KMS-11 (cell line): ENCODE data around the gene PIP4P1.
A peak's percentile ranks its signal among the peaks of the same experiment; 100 is the strongest.

Source experiments
- H2AFZ ChIP-seq: fragments of 200-600 bp; sonication (generic); 2 replicates; pipeline ENCODE4 v1.6.1; 2016; ENCODE audit warnings: antibody characterized with exemption, mixed run types, low read depth
- H3K27ac ChIP-seq: fragments of 200-600 bp; sonication (generic); 2 replicates; pipeline ENCODE4 v1.6.1; 2016; ENCODE audit warnings: mild to moderate bottlenecking, mixed run types
- H3K27me3 ChIP-seq: fragments of 200-600 bp; sonication (generic); 2 replicates; pipeline ENCODE4 v1.6.1; 2017; ENCODE audit warnings: mild to moderate bottlenecking, low read depth, mixed run types, moderate library complexity; ENCODE audit not compliant: insufficient read depth
- H3K36me3 ChIP-seq: fragments of 200-600 bp; sonication (generic); 2 replicates; pipeline ENCODE4 v1.6.1; 2017; ENCODE audit warnings: mild to moderate bottlenecking, mixed run types; ENCODE audit not compliant: insufficient read depth
- H3K4me1 ChIP-seq: fragments of 200-600 bp; sonication (generic); 2 replicates; pipeline ENCODE4 v1.6.1; 2016; ENCODE audit warnings: mild to moderate bottlenecking, low read depth, mixed run types; ENCODE audit not compliant: poor library complexity, severe bottlenecking
- H3K4me2 ChIP-seq: fragments of 200-600 bp; sonication (generic); 2 replicates; pipeline ENCODE4 v1.7.0; 2016; ENCODE audit warnings: mild to moderate bottlenecking, mixed run types
- H3K4me3 ChIP-seq: fragments of 200-600 bp; sonication (generic); IDR thresholded peaks from 2 replicates; pipeline ENCODE4 v1.6.1; 2017; ENCODE audit warnings: low read depth, low read length, mixed read lengths; ENCODE audit not compliant: insufficient read depth
- H3K79me2 ChIP-seq: fragments of 200-600 bp; sonication (generic); 2 replicates; pipeline ENCODE4 v1.6.1; 2016; ENCODE audit warnings: low read depth, mixed run types; ENCODE audit not compliant: insufficient read depth
- H3K9ac ChIP-seq: fragments of 200-600 bp; sonication (generic); 2 replicates; pipeline ENCODE4 v1.6.1; 2016; ENCODE audit warnings: mild to moderate bottlenecking, mixed run types
- H4K20me1 ChIP-seq: fragments of 200-600 bp; sonication (generic); 2 replicates; pipeline ENCODE4 v1.6.1; 2016; ENCODE audit warnings: mild to moderate bottlenecking, mixed run types; ENCODE audit not compliant: insufficient read depth
- TF ChIP-seq, protein P1 (sequence below): fragments of 200-600 bp; sonication (generic); conservative IDR thresholded peaks from 2 replicates; pipeline ENCODE4 v1.6.1; 2017; ENCODE audit warnings: low read depth, mild to moderate bottlenecking, antibody characterized with exemption, low read length, moderate library complexity, mixed read lengths

The PIP4P1 gene

DNA sequence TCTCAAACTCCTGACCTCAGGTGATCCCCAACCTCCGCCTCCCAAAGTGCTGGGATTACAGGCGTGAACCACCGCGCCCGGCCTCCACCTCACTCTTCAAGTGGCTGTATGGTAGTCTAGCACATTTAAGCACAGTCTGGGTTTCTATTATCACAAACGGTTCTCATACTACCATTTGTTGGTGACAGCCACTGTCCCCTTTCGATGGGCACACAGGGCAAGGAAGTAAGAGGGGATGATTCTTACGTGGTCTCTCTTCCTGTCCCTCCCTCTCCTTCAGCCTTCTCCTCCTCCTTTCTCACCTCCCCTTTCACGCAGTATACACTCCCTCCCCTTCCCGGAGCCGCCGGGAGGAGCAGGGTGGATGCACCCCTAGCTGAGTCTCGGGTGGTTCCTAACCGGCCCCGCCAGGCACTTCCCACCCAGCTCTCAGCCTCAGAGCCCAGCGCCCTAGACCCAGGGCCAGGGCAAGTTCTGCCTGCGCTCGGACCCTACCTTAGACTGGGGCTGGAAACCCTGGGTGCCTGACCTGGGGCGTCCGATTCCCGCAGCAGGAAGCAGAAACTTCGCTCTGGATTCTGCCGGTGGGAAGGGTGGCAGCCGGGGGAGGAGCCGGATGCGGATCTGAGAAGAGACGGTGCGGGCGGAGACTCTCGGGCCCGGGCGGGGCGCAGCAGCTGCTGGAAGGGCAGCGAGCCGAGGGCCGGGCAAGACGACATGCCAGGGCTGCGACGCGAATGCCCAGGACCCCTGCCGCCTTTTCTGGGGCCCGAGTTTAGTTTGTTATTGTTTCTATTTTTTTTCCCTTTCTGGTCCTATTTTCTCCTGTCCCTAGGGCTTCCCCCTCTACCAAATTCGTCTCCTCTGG lies 48.1 kb downstream of the PIP4P1 start, which contains the start of gene TEP1:
Gene TEP1 (minus strand): TSS at position 626 of the 868 bp plus-strand sequence. CDS start 5,062 bp downstream, outside the sequence.
- H2AFZ ChIP-seq, result peak within 1 kb of the TSS; percentile 90
- H3K36me3 ChIP-seq, result no peaks in the 10 kb centered on the region
- no peaks in the 10 kb centered on the region for H4K20me1 ChIP-seq
- no peaks in the 10 kb centered on the region; the same call in 1 of the 2 replicates for H3K79me2 ChIP-seq
- no peak within 1 kb of the TSS for H3K4me3 ChIP-seq
- peak within 1 kb of the TSS; percentile 91 for H3K4me2 ChIP-seq
- H3K9ac ChIP-seq, result peak within 1 kb of the TSS; percentile 50; the same call in 1 of the 2 replicates
- no peaks in the 10 kb centered on the region for H3K27me3 ChIP-seq
- peaks cover 22% of the 10 kb centered on the region for H3K4me1 ChIP-seq
- TF ChIP-seq, protein P1, sequence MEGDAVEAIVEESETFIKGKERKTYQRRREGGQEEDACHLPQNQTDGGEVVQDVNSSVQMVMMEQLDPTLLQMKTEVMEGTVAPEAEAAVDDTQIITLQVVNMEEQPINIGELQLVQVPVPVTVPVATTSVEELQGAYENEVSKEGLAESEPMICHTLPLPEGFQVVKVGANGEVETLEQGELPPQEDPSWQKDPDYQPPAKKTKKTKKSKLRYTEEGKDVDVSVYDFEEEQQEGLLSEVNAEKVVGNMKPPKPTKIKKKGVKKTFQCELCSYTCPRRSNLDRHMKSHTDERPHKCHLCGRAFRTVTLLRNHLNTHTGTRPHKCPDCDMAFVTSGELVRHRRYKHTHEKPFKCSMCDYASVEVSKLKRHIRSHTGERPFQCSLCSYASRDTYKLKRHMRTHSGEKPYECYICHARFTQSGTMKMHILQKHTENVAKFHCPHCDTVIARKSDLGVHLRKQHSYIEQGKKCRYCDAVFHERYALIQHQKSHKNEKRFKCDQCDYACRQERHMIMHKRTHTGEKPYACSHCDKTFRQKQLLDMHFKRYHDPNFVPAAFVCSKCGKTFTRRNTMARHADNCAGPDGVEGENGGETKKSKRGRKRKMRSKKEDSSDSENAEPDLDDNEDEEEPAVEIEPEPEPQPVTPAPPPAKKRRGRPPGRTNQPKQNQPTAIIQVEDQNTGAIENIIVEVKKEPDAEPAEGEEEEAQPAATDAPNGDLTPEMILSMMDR, result no peak
- H3K27ac ChIP-seq, result peak within 1 kb of the TSS; percentile 55

DNA sequence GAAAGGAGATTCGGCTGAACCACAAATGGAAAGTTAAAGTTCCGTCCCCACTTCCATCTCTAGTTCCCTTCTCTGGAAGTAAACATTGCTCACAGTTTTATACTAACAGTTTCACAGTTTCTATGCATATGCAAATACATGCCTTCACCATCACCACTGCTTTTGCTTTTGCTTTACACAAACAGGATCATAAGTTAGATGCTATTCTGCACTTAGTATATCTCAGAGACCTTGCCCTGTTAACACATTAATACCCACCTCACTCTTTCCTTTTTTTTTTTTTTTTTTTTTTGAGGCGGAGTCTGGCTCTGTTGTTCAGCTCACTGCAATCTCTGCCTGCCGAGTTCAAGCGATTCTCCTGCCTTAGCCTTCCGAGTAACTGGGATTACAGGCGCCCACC lies 48.8 kb downstream of the PIP4P1 start:
- H3K4me1 ChIP-seq, result peaks cover 22% of the 10 kb centered on the region
- H3K9ac ChIP-seq, result peak overlapping the region; percentile 50; the same call in 1 of the 2 replicates
- no peaks in the 10 kb centered on the region for H4K20me1 ChIP-seq
- TF ChIP-seq, protein P1, result no peak
- peak overlapping the region; percentile 91 for H3K4me2 ChIP-seq
- H3K36me3 ChIP-seq, result no peaks in the 10 kb centered on the region
- no peaks in the 10 kb centered on the region for H3K27me3 ChIP-seq
- peak overlapping the region; percentile 55; the same call in 1 of the 2 replicates for H3K27ac ChIP-seq
- H2AFZ ChIP-seq, result no peak overlapping the region; the same call in 1 of the 2 replicates
- no peak overlapping the region for H3K4me3 ChIP-seq
- no peaks in the 10 kb centered on the region; the same call in 1 of the 2 replicates for H3K79me2 ChIP-seq

DNA sequence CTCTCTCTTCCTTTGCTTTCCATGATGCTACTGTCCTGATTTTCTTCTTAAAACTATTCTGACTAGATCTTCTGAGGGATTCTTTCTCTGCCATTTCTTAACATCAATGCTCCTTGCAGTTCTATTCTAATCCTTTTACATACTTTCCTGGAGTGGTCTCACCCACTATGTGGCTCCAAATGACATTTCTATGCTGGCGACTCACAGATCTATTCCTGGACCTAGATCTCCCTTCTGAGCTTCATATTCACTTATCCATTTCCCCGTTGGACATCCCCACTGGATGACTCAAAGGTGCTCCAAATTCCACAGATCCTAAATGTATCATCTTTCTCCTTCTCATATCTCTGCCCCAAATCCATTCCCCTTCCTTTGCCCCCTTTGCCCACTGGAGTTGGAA lies 52.0 kb downstream of the PIP4P1 start:
- Histone ChIP-seq H3K36me3 (no peaks in the 10 kb centered on the region), H4K20me1 (no peaks in the 10 kb centered on the region), H3K9ac (no peak overlapping the region), H3K4me2 (no peak overlapping the region), H3K4me3 (no peak overlapping the region), H3K27me3 (no peaks in the 10 kb centered on the region), H2AFZ (no peak overlapping the region), H3K27ac (no peak overlapping the region), H3K4me1 (peaks cover 11% of the 10 kb centered on the region), H3K79me2 (no peaks in the 10 kb centered on the region; the same call in 1 of the 2 replicates)
- TF ChIP-seq, protein P1, result no peak
